ENCODE data around the gene MOV10L1.

The MOV10L1 gene

DNA sequence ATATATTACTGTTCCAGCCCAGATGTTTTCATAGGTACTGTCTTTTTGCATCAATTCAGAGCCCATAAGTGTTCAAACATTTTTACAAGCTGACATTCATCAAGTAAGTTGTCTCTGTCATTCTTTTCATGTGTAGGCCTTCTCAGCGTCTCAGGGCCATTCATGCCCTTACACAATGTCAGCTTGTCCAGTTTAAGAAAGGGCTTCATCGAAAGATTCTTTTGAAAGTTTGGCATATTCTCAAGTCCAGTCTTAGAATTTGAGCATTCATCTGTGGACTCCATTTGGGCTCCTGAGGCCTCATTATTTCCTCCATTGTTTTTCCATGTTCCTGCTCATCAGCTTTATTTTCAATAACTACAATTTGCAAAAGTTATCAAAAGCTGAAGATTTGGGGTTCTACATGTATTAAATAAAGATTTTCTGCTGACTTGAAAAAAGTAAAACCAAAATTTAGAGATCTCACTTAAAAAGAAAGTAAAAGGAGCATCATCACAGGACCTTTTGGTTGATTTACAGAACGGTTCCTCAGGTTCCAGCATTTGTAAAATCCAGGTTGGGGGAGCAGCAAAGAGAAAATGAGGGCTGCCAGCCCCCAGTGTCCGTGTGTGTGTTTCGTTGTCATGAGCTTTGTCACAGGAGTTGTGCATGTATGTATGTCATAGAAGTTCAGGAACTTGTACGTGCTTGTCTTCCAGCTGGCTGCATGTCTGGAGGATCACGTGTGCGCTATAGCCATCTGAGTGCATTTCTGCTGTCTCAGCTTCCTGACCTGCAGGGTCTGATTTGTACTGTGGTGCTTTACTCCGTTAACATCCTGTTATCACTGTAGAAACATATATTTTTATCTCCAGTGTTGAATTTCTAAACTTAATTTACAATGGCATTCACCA is 15.6 kb downstream of the MOV10L1 start:
- WGBS, 2 experiments: 93 to 94% methylated on average over 9 of the region's 9 CpGs

DNA sequence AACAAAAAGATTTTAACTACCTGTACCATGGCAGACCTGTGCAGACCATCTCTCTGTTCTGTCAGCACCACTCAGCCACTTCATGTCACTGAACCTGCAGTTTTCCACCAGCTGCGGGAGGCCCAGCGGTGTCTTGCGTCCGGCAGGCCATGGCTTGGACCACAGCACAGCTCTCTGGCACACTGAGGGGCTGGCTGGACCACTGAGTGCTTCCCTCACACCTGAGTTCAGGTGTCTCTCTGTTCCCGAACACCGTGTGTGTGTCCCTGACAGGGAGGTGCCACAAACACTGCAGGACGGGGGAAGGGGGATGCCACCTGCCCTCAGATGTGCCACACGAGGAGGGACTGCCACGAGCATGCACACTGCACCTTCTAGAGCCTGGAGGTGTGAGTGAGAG is 17.7 kb downstream of the MOV10L1 start:
- Histone ChIP-seq H3K27me3 (ENCODE audit: control insufficient read depth, insufficient read depth, low read length, poor library complexity, severe bottlenecking) (no peaks in the 10 kb centered on the region), H3K4me1 (ENCODE audit: control insufficient read depth, insufficient read depth, low read length) (no peaks in the 10 kb centered on the region), H3K9me3 (ENCODE audit: control insufficient read depth, low read length) (no peaks in the 10 kb centered on the region), H3K27ac (ENCODE audit: insufficient read depth, low read depth, low read length, poor library complexity, severe bottlenecking) (no peak overlapping the region), H3K4me3 (ENCODE audit: insufficient read depth, low read depth, low read length) (no peak overlapping the region), H3K36me3 (ENCODE audit: control insufficient read depth, insufficient read depth, low read length) (no peaks in the 10 kb centered on the region)
- 93 to 96% methylated on average over 9 of the region's 9 CpGs for WGBS, 2 experiments

More for the DNA sequence above, 15.6 kb downstream of the MOV10L1 start:
- Histone ChIP-seq H3K27me3 (ENCODE audit: control insufficient read depth, insufficient read depth, low read length, poor library complexity, severe bottlenecking) (no peaks in the 10 kb centered on the region), H3K9me3 (ENCODE audit: control insufficient read depth, low read length) (no peaks in the 10 kb centered on the region), H3K27ac (ENCODE audit: insufficient read depth, low read depth, low read length, poor library complexity, severe bottlenecking) (no peak overlapping the region), H3K4me3 (ENCODE audit: insufficient read depth, low read depth, low read length) (no peak overlapping the region), H3K36me3 (ENCODE audit: control insufficient read depth, insufficient read depth, low read length) (no peaks in the 10 kb centered on the region), H3K4me1 (ENCODE audit: control insufficient read depth, insufficient read depth, low read length) (no peaks in the 10 kb centered on the region)

DNA sequence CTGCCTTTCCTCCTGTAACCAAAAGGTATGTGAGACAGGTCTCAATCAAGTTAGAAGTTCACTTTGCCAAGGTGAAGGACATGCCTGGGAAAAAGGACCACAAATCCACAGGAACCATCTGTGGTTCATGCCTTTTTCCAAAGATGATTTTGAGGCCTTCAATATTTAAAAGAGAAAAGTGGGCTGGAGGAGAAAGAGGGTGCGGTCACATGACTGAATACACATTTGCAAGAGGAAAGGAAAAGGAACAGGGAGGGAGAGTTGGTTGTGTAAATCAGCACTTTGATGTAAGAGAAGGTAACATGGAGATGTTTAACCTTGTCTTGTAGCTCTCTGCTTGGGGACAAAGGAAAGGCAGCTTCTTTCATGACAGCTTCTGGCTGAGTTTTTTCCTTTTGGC is 21.2 kb downstream of the MOV10L1 start:
- no peaks in the 10 kb centered on the region for H3K36me3 ChIP-seq (ENCODE audit: control insufficient read depth, insufficient read depth, low read length)
- H3K27me3 ChIP-seq (ENCODE audit: control insufficient read depth, insufficient read depth, low read length, poor library complexity, severe bottlenecking): no peaks in the 10 kb centered on the region
- WGBS, 2 experiments: 89 to 96% methylated on average over 1 of the region's 1 CpG
- no peaks in the 10 kb centered on the region for H3K9me3 ChIP-seq (ENCODE audit: control insufficient read depth, low read length)
- no peak overlapping the region for H3K27ac ChIP-seq (ENCODE audit: insufficient read depth, low read depth, low read length, poor library complexity, severe bottlenecking)
- no peaks in the 10 kb centered on the region for H3K4me1 ChIP-seq (ENCODE audit: control insufficient read depth, insufficient read depth, low read length)
- no peak overlapping the region for H3K4me3 ChIP-seq (ENCODE audit: insufficient read depth, low read depth, low read length)

DNA sequence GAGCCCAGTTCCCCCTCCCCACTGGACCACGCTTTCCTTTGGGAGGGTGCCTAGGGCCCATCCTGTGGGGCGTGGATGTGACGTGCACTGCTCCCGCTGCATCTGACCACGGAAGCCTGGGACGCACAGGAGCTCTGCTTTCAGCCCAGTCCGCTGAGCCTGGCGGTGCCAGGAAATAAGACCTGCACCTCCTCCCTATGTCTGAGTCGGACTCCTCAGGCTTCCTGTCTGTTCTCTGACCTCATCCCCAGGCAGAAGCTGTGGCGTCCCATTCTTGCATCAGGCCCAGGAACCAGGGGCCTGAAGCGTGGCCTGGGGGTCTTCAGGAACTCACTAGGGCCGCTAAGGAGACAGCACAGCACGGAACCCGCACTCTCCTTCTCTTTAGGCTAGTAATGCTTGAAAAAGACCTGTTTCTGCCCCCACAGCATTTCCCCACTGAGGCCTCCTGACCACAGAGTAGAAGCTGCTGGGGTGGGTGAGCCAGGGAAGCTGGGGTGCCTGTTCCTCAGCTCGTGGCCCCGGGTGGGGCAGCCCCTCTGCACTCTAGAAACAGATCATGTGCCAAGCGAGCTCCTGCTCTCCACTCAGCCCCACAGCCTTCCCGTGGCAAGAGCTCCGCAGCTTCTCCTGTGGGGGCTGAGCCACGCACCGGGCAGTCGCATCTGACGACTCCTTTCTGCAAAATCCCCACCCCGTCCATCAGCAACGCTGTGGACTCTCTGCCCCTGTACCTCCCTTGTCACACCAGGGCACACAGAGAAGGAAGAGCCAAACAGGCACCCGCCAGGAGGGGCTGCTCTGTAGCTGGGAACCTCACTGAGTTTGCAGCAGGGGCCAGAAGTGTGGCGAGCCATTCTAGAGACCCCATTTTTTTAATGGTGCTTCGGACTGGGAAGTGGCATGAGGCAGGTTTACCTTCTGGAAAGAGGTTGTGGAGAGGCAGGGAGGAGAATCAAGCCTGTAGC is 22.6 kb downstream of the MOV10L1 start:
- Histone ChIP-seq H3K36me3 (ENCODE audit: control insufficient read depth, insufficient read depth, low read length) (no peaks in the 10 kb centered on the region), H3K27me3 (ENCODE audit: control insufficient read depth, insufficient read depth, low read length, poor library complexity, severe bottlenecking) (no peaks in the 10 kb centered on the region), H3K27ac (ENCODE audit: insufficient read depth, low read depth, low read length, poor library complexity, severe bottlenecking) (no peak overlapping the region), H3K9me3 (ENCODE audit: control insufficient read depth, low read length) (no peaks in the 10 kb centered on the region), H3K4me1 (ENCODE audit: control insufficient read depth, insufficient read depth, low read length) (no peaks in the 10 kb centered on the region), H3K4me3 (ENCODE audit: insufficient read depth, low read depth, low read length) (no peak overlapping the region)
- 91% methylated on average over 28 of the region's 28 CpGs for WGBS, 2 experiments

DNA sequence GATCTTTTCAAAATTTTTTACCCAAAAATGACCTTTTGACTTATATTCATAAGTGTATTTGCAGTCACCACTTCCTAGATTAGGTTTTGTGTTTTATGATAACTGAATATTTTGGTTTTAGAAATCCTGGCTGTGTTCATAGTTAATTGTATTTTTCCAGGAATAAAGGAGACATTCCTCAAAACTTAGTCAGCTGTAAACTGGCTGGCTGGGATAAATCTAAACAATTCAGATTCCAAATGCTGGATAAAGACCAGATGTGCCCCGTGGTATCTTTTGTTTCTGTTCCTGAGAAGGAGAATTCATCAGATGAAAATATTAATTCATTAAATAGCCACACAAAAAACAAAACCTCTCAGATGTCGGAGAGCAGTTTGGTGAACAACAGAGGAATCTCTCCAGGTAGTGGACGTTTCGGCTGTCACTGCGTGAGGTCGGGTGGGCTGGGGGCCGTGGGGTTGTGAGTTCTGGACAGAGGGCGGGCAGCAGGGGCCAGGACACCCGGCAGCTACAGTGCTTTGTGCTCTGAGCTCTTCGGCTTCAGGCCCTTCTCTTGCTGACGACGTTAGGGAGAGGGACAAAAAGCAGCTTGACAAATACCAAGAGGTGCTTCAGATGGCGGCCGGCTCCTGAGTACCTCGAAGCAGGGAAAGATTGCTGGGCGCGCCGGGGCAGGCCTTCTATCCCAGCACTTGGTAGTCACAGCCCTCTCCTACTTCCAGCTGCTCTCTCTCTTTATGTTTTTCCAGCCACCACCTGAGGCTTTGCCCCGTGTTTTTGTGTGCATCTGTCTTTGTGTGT is 24.6 kb downstream of the MOV10L1 start:
- 68 to 71% methylated on average over 17 to 19 of the region's 19 CpGs for WGBS, 2 experiments

DNA sequence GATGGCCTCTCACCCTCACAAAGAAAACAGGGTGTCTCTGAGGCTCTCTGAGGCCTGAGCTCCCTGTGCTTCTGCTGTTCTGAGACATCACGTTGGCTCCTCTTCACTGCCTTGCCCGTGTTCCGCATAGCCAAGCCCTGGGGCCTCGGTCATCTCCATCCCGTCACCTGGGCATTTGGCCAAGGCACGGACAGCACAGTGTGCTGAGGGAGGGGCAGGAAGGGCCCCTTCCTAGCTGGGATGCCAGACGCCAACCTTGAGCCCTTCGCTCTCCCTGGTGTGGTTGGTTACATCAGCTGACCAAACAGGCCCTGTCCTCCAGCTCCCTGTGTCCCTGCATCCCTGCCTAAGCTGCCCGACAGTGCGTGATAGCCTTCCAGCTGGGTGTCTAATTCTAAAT is 25.9 kb downstream of the MOV10L1 start:
- H3K4me1 ChIP-seq (ENCODE audit: control insufficient read depth, insufficient read depth, low read length): no peaks in the 10 kb centered on the region
- no peaks in the 10 kb centered on the region for H3K27me3 ChIP-seq (ENCODE audit: control insufficient read depth, insufficient read depth, low read length, poor library complexity, severe bottlenecking)
- no peak overlapping the region for H3K4me3 ChIP-seq (ENCODE audit: insufficient read depth, low read depth, low read length)
- WGBS, 2 experiments: 94 to 95% methylated on average over 10 of the region's 10 CpGs
- no peaks in the 10 kb centered on the region for H3K9me3 ChIP-seq (ENCODE audit: control insufficient read depth, low read length)
- no peaks in the 10 kb centered on the region for H3K36me3 ChIP-seq (ENCODE audit: control insufficient read depth, insufficient read depth, low read length)
- no peak overlapping the region for H3K27ac ChIP-seq (ENCODE audit: insufficient read depth, low read depth, low read length, poor library complexity, severe bottlenecking)

More for the DNA sequence above, 24.6 kb downstream of the MOV10L1 start:
- Histone ChIP-seq H3K27me3 (ENCODE audit: control insufficient read depth, insufficient read depth, low read length, poor library complexity, severe bottlenecking) (no peaks in the 10 kb centered on the region), H3K36me3 (ENCODE audit: control insufficient read depth, insufficient read depth, low read length) (no peaks in the 10 kb centered on the region), H3K27ac (ENCODE audit: insufficient read depth, low read depth, low read length, poor library complexity, severe bottlenecking) (no peak overlapping the region), H3K4me3 (ENCODE audit: insufficient read depth, low read depth, low read length) (no peak overlapping the region), H3K4me1 (ENCODE audit: control insufficient read depth, insufficient read depth, low read length) (no peaks in the 10 kb centered on the region), H3K9me3 (ENCODE audit: control insufficient read depth, low read length) (no peaks in the 10 kb centered on the region)

DNA sequence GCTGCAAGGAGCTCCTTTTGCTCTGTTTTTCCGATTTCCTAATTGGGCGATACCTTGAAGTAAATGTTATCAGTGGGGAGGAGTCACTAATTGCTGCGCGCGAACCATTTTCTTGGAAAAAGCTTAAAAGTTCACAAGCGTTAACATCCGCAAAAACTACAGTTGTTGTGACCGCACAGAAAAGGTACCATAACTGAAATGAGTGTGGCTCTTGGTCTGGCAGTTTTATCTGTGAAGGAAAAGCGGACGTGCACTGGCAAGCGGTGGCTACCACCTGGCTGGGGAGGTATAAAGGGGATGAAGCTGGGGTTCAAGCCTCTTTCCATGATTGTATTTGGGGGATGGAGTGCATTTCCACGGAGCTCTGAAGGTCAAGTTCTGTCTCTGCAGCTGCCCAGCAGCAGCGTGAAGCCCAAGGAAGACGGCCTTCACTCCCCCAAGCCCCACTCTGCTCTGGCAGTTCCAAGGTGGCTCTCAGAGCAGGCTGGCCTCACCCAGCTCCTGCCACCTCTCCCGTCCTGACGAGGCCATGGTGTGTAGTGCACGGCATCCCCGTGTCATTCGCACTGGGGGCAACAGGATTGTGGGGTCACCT is 27.5 kb downstream of the MOV10L1 start:
- Histone ChIP-seq H3K36me3 (ENCODE audit: control insufficient read depth, insufficient read depth, low read length) (no peaks in the 10 kb centered on the region), H3K4me1 (ENCODE audit: control insufficient read depth, insufficient read depth, low read length) (no peaks in the 10 kb centered on the region), H3K4me3 (ENCODE audit: insufficient read depth, low read depth, low read length) (no peak overlapping the region), H3K9me3 (ENCODE audit: control insufficient read depth, low read length) (no peaks in the 10 kb centered on the region), H3K27me3 (ENCODE audit: control insufficient read depth, insufficient read depth, low read length, poor library complexity, severe bottlenecking) (no peaks in the 10 kb centered on the region), H3K27ac (ENCODE audit: insufficient read depth, low read depth, low read length, poor library complexity, severe bottlenecking) (no peak overlapping the region)
- WGBS, 2 experiments: 93 to 94% methylated on average over 19 of the region's 19 CpGs

DNA sequence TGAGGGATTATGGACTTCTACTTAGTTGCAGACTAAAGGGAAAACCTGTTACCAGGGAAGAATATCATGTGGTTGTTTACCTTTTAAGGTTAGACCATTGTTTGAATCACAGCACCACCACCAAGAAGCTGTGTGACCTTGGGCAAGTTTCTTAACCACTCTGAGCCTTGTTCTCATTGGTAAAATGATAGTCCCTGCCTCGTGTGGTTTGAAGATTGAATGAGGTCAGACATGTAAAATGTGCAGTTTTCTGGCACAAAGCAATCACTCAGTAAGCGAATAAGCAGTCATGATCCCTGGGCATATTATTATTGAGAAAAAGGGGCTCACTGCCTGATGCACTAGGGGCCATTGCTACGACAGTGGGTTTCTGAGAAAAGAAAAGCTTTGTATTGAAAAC is 28.3 kb downstream of the MOV10L1 start:
- no peaks in the 10 kb centered on the region for H3K4me1 ChIP-seq (ENCODE audit: control insufficient read depth, insufficient read depth, low read length)
- H3K27me3 ChIP-seq (ENCODE audit: control insufficient read depth, insufficient read depth, low read length, poor library complexity, severe bottlenecking): no peaks in the 10 kb centered on the region
- no peaks in the 10 kb centered on the region for H3K9me3 ChIP-seq (ENCODE audit: control insufficient read depth, low read length)
- H3K36me3 ChIP-seq (ENCODE audit: control insufficient read depth, insufficient read depth, low read length): no peaks in the 10 kb centered on the region
- WGBS, 2 experiments: 85 to 87% methylated on average over 3 of the region's 3 CpGs
- H3K4me3 ChIP-seq (ENCODE audit: insufficient read depth, low read depth, low read length): no peak overlapping the region
- no peak overlapping the region for H3K27ac ChIP-seq (ENCODE audit: insufficient read depth, low read depth, low read length, poor library complexity, severe bottlenecking)

DNA sequence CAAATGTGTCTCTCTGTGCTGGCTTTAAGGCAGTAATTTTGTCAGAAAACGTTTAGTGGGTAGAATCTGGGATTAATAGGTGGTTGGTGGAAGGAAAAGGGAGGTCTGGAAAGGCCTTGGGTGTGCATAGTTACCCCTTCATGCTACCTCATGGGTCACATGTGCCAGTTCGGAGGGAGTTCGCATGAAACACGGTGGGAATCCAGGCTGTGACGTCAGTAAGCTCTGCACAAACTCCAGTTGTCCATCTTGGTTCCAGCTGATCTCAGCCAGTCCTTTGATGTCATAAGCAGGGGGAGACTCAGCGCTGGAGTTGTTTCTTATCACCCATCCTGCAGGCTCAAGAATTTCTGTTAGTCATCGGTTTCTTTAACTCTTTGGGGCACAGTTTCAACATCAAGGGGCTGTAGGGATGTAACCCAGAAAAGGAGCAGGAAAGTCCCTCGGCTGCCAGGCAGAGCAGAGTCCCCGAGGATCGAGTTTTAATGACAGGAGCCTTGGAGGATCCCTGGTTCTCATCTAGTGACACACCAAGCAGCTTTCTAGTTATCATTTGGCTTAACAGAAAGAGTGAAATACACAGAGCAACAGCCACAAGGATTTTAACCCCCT is 28.9 kb downstream of the MOV10L1 start:
- Histone ChIP-seq H3K27me3 (ENCODE audit: control insufficient read depth, insufficient read depth, low read length, poor library complexity, severe bottlenecking) (no peaks in the 10 kb centered on the region), H3K9me3 (ENCODE audit: control insufficient read depth, low read length) (no peaks in the 10 kb centered on the region), H3K27ac (ENCODE audit: insufficient read depth, low read depth, low read length, poor library complexity, severe bottlenecking) (no peak overlapping the region), H3K36me3 (ENCODE audit: control insufficient read depth, insufficient read depth, low read length) (no peaks in the 10 kb centered on the region), H3K4me3 (ENCODE audit: insufficient read depth, low read depth, low read length) (no peak overlapping the region), H3K4me1 (ENCODE audit: control insufficient read depth, insufficient read depth, low read length) (no peaks in the 10 kb centered on the region)
- WGBS, 2 experiments: 67 to 71% methylated on average over 10 of the region's 10 CpGs

All from ectodermal cell (in vitro differentiated cells).